HepG2 (cell line): ENCODE measurements around the gene SIVA1. TPM values are rescaled to one million over a fixed set of nuclear protein-coding genes. Genes with fewer than 3 reads are reported as not detected.
A peak's percentile ranks its signal among the peaks of the same experiment; 100 is the strongest.

Experiments used
- ATAC-seq: fragments of 200-7000 bp; cut with Tn5 transposase; 3 replicates; pipeline ENCODE4 v1.9.1; 2020; ENCODE audit warnings: mild to moderate bottlenecking, moderate library complexity
- BruUV-seq: library from RNA; stranded (reverse); fragments of 400-500 nt; replicated peaks from 2 replicates; lab custom pipeline; 2021; lab: Mats Ljungman, UMichigan
- CTCF ChIA-PET: fragments of 300-600 bp; formaldehyde crosslinking; extraction: SDS; loops from one replicate; lab custom pipeline; 2021; ENCODE audit warnings: low total read pairs, inconsistent platforms, low intra/inter-chr PET ratio; lab: Yijun Ruan, JAX
- POLR2A ChIA-PET: fragments of 350-600 bp; sonication (Branson Sonifier 250); formaldehyde crosslinking; loops from one replicate; lab custom pipeline; 2020; ENCODE audit warnings: antibody characterized with exemption, inconsistent platforms; lab: Yijun Ruan, JAX
- DNase-seq: peaks from one replicate; pipeline ENCODE4 v3.0.0-alpha.2; 2015; ENCODE audit warnings: low spot score
- FAIRE-seq: peaks from 3 replicates; lab custom pipeline; 2011; peaks lifted over from hg19 to GRCh38; lab: Jason Lieb, UNC
- H2AFZ ChIP-seq: one replicate; pipeline ENCODE4 v1.6.1; 2011; ENCODE audit warnings: low read length, inconsistent platforms
- H3K27ac ChIP-seq: fragments of 300-600 bp; 3 replicates; pipeline ENCODE4 v1.8.0; 2011; ENCODE audit warnings: mixed run types, mild to moderate bottlenecking, mixed read lengths, low read length, inconsistent platforms; ENCODE audit not compliant: insufficient read depth; ENCODE audit errors: extremely low read length
- H3K27me3 ChIP-seq, 2 experiments: fragments of 200-600 bp in 1 of 2; 2 replicates in 1 of 2; 3 replicates in 1 of 2; pipeline versions ENCODE4 v1.6.0 to v1.8.0; 2011; ENCODE audit warnings: low read length in 2 of 2, mild to moderate bottlenecking in 2 of 2, moderate library complexity in 2 of 2, inconsistent platforms in 1 of 2; ENCODE audit not compliant: insufficient read depth in 2 of 2, control insufficient read depth in 1 of 2
- H3K36me3 ChIP-seq, 2 experiments: fragments of 200-600 bp in 1 of 2; replicated peaks in 1 of 2; 2 replicates in 1 of 2; 3 replicates in 1 of 2; pipeline versions ENCODE4 v1.5.1 to v1.8.0; 2011; ENCODE audit warnings: low read length in 2 of 2, inconsistent platforms in 1 of 2; ENCODE audit not compliant: insufficient read depth in 2 of 2, control insufficient read depth in 1 of 2
- H3K4me1 ChIP-seq: 2 replicates; pipeline ENCODE4 v1.5.1; 2012; ENCODE audit warnings: low read length, inconsistent platforms; ENCODE audit not compliant: insufficient read depth
- H3K4me2 ChIP-seq: 2 replicates; pipeline ENCODE4 v1.6.0; 2011; ENCODE audit warnings: low read depth, low read length, inconsistent platforms
- H3K4me3 ChIP-seq, 3 experiments: fragments of 200-600 bp in 1 of 3; sonication (generic), shearing (Covaris generic) in 1 of 3; replicated peaks in 1 of 3; 2 replicates each; pipeline ENCODE4 v1.5.1; 2011 to 2016; ENCODE audit warnings: low read length in 3 of 3, inconsistent platforms in 2 of 3, low read depth in 2 of 3, mild to moderate bottlenecking in 2 of 3, control low read depth in 1 of 3, mixed read lengths in 1 of 3; ENCODE audit not compliant: insufficient read depth in 1 of 3
- H3K79me2 ChIP-seq: one replicate; pipeline ENCODE4 v1.6.1; 2011; ENCODE audit warnings: low read length, inconsistent platforms; ENCODE audit not compliant: insufficient read depth
- H3K9ac ChIP-seq: 2 replicates; pipeline ENCODE4 v1.6.0; 2011; ENCODE audit warnings: mild to moderate bottlenecking, low read depth, low read length, inconsistent platforms; ENCODE audit not compliant: insufficient read depth
- H3K9me3 ChIP-seq: 2 replicates; pipeline ENCODE4 v1.5.1; 2012; ENCODE audit warnings: mild to moderate bottlenecking, low read length
- H4K20me1 ChIP-seq: 2 replicates; pipeline ENCODE4 v1.6.0; 2011; ENCODE audit warnings: inconsistent platforms, mild to moderate bottlenecking, low read length, moderate library complexity; ENCODE audit not compliant: insufficient read depth
- AGO1 ChIP-seq: fragments of 200-400 bp; formaldehyde crosslinking; IDR thresholded peaks from 2 replicates; pipeline ENCODE4 v1.6.1; 2017; ENCODE audit warnings: mild to moderate bottlenecking, low read depth, low read length, moderate library complexity; ENCODE audit not compliant: poor library complexity, severe bottlenecking
- AKAP8 ChIP-seq: sonication (generic); formaldehyde crosslinking; IDR thresholded peaks from 2 replicates; pipeline ENCODE4 v1.5.1; 2020; ENCODE audit warnings: mild to moderate bottlenecking, missing genetic modification reagents
- CCDC6 ChIP-seq: sonication (generic); formaldehyde crosslinking; IDR thresholded peaks from 2 replicates; pipeline ENCODE4 v1.8.1; 2022; ENCODE audit warnings: mild to moderate bottlenecking, missing genetic modification reagents, moderate library complexity
- CSRNP1 ChIP-seq: sonication (generic); formaldehyde crosslinking; IDR thresholded peaks from 2 replicates; pipeline ENCODE4 v1.8.1; 2023; ENCODE audit warnings: mild to moderate bottlenecking, missing genetic modification reagents
- GLI4 ChIP-seq: sonication (generic); formaldehyde crosslinking; IDR thresholded peaks from 2 replicates; pipeline ENCODE4 v1.5.1; 2020; ENCODE audit warnings: missing genetic modification reagents, mild to moderate bottlenecking, moderate library complexity, borderline replicate concordance
- MEIS1 ChIP-seq: sonication (generic); formaldehyde crosslinking; IDR thresholded peaks from 2 replicates; pipeline ENCODE4 v1.9.0; 2021; ENCODE audit warnings: mild to moderate bottlenecking, missing genetic modification reagents, moderate library complexity, borderline replicate concordance
- MLXIP ChIP-seq: sonication (generic); formaldehyde crosslinking; IDR thresholded peaks from 2 replicates; pipeline ENCODE4 v1.9.0; 2021; ENCODE audit warnings: missing genetic modification reagents, borderline replicate concordance
- ONECUT2 ChIP-seq: sonication (generic); formaldehyde crosslinking; IDR thresholded peaks from 2 replicates; pipeline ENCODE4 v1.4.0; 2020; ENCODE audit warnings: missing genetic modification reagents
- SAP130 ChIP-seq: IDR thresholded peaks from 2 replicates; pipeline ENCODE4 v1.6.1; 2016; ENCODE audit warnings: low read depth
- USF2 ChIP-seq, 2 experiments: sonication (generic) in 1 of 2; formaldehyde crosslinking in 1 of 2; IDR thresholded peaks; 2 replicates each; pipeline versions ENCODE4 v1.5.1 to v1.6.1; 2011 to 2020; ENCODE audit warnings: borderline replicate concordance in 1 of 2, low read depth in 1 of 2, low read length in 1 of 2, mild to moderate bottlenecking in 1 of 2, missing genetic modification reagents in 1 of 2, moderate library complexity in 1 of 2
- ZBTB8A ChIP-seq: sonication (generic); formaldehyde crosslinking; IDR thresholded peaks from 2 replicates; pipeline ENCODE4 v1.4.0; 2020; ENCODE audit warnings: mild to moderate bottlenecking, low read depth, missing genetic modification reagents, borderline replicate concordance
- ZNF274 ChIP-seq: sonication (generic); formaldehyde crosslinking; IDR thresholded peaks from 2 replicates; pipeline ENCODE4 v1.5.1; 2020; ENCODE audit warnings: mild to moderate bottlenecking, missing genetic modification reagents
- ZNF431 ChIP-seq: sonication (generic); formaldehyde crosslinking; IDR thresholded peaks from 2 replicates; pipeline ENCODE4 v1.9.0; 2022; ENCODE audit warnings: missing genetic modification reagents, low read depth, mild to moderate bottlenecking, borderline replicate concordance
- ZNF451 ChIP-seq: sonication (generic); formaldehyde crosslinking; IDR thresholded peaks from 2 replicates; pipeline ENCODE4 v1.5.0; 2020; ENCODE audit warnings: mild to moderate bottlenecking, missing genetic modification reagents
- ZNF501 ChIP-seq: sonication (generic); formaldehyde crosslinking; IDR thresholded peaks from 2 replicates; pipeline ENCODE4 v1.5.1; 2020; ENCODE audit warnings: mild to moderate bottlenecking, moderate library complexity, missing genetic modification reagents
- ZNF816 ChIP-seq: sonication (generic); formaldehyde crosslinking; IDR thresholded peaks from 2 replicates; pipeline ENCODE4 v1.8.0; 2022; ENCODE audit warnings: missing genetic modification reagents, mild to moderate bottlenecking, borderline replicate concordance
- WGBS: methylation state at CpG from one replicate; pipeline ENCODE4 v1.1.6; 2017; ENCODE audit warnings: low lambda C conversion rate; 5-methylcytosine and 5-hydroxymethylcytosine counted together
- in situ Hi-C: cut with HindIII; loops from 2 replicates; pipeline ENCODE4 v1.10.0; 2017; ENCODE audit warnings: low pct_unique_long_range_greater_than_20kb; ENCODE audit not compliant: extremely low pct_ligation_motif_present
- intact Hi-C: fragments of 100-400 bp; cut with micrococcal nuclease; formaldehyde crosslinking; loops from one replicate; pipeline ENCODE4 v1.10.0; 2022; ENCODE audit not compliant: unreplicated experiment
- polyA plus RNA-seq, 8 experiments: library from polyadenylated mRNA; depleted of rRNA in 3 of 8; stranded (reverse) in 7 of 8; unstranded in 1 of 8; fragments of >200 nt; fragmentation: Illumina TruSeq in 4 of 8; extraction: Trizol in 4 of 8; gene quantifications; 2 replicates each; pipeline versions ENCODE4 v1.2.1 to v1.2.3, GENCODE V29; 2011 to 2016; ENCODE audit warnings: low read depth in 4 of 8, missing spikeins in 1 of 8, mixed read lengths in 1 of 8; ENCODE audit not compliant: insufficient read depth in 1 of 8
- total RNA-seq, 5 experiments: library from RNA; depleted of rRNA; stranded (reverse); fragments of >200 nt; fragmentation: Illumina TruSeq; extraction: Trizol; gene quantifications; 2 replicates each; pipeline ENCODE4 v1.2.3, GENCODE V29; 2016; ENCODE audit warnings: low read depth in 1 of 5

The SIVA1 gene
- total and polyA plus RNA-seq, 2 of the 13 experiments (the other 11 are each of a cell fraction or from before 2014, with no cell fraction given) = 123 to 186 TPM

GRCh38 chr14:104750056-104750752 is 2.7 kb upstream of the SIVA1 start:
- peaks cover 22% of the 10 kb centered on the region for H3K79me2 ChIP-seq
- H2AFZ ChIP-seq = no peak overlapping the region
- ChIA-PET CTCF (no interaction called here), POLR2A (interaction anchor here (1.4 to 4.8 kb wide), 8 partner anchors 14 to 114 kb away, joined by 3 to 68 read pairs (median 6); no protein-coding TSS in a partner anchor)
- 63% methylated on average over 12 of the region's 12 CpGs for WGBS
- TSS peak; percentile 13 for BruUV-seq
- no peak for DNase-seq
- H3K27me3 ChIP-seq = no peaks in the 10 kb centered on the region
- intact Hi-C loops = no loop called here
- TF ChIP-seq AKAP8 (peak; percentile 83; the same call in 1 of the 2 replicates), MEIS1 (CRISPR knock-in tag) (no peak), CCDC6 (CRISPR knock-in tag) (no peak), ZNF431 (no peak), USF2 (IDR thresholded peaks at IDR 0.05; ENCODE audit: low read depth, low read length) (peak; percentile 32; the same call in 1 of the 2 replicates), USF2 (CRISPR knock-in tag; IDR thresholded peaks at IDR 0.05; ENCODE audit: borderline replicate concordance) (no peak), ZNF451 (no peak), SAP130 (CRISPR knock-in tag) (peak; percentile 8; the same call in 1 of the 2 replicates), ZNF274 (CRISPR knock-in tag) (no peak), CSRNP1 (CRISPR knock-in tag) (0 out of 2 replicates have a peak, but pooled peaks have one; percentile 42), MLXIP (CRISPR knock-in tag) (no peak), ZNF816 (CRISPR knock-in tag) (no peak), AGO1 (peak; percentile 69), ONECUT2 (CRISPR knock-in tag) (no peak), ZNF501 (peak; percentile 49; the same call in 1 of the 2 replicates), ZBTB8A (CRISPR knock-in tag) (no peak), GLI4 (no peak)
- TF ChIP-seq, all 625 proteins: peak for 6
- Histone ChIP-seq H3K27ac (peak overlapping the region; percentile 59), H3K4me2 (peak overlapping the region; percentile 56; the same call in 1 of the 2 replicates), H3K4me1 (peaks cover 78% of the 10 kb centered on the region), H3K9me3 (no peaks in the 10 kb centered on the region), H3K9ac (peak overlapping the region; percentile 7; the same call in 1 of the 2 replicates), H4K20me1 (peaks cover 14% of the 10 kb centered on the region), H3K36me3 (no peaks in the 10 kb centered on the region), H3K4me3 (no peak overlapping the region)
- in situ Hi-C loops = no loop called here
- ATAC-seq = no peak
- no peak for FAIRE-seq
